Measurements from ENCODE around the gene KCNJ12.
"Not testable (repeated sequence)": the region's sequence is repeated elsewhere in the genome, so short reads cannot be mapped to it uniquely, and the experiment has no call there.

KCNJ12 gene

GRCh38 chr17:21388066-21388465, 11.9 kb downstream of the KCNJ12 start:
- DNase-seq: no peak

GRCh38 chr17:21388944-21389343, 12.8 kb downstream of the KCNJ12 start:
- no peak for DNase-seq

GRCh38 chr17:21389394-21389793, 13.2 kb downstream of the KCNJ12 start:
- DNase-seq: no peak

- no peak for DNase-seq
Measured at GRCh38 chr17:21390294-21390693, 14.1 kb downstream of the KCNJ12 start.

- no peak for DNase-seq
Measured at GRCh38 chr17:21392266-21392665, 16.1 kb downstream of the KCNJ12 start.

- DNase-seq: no peak
Measured at GRCh38 chr17:21394265-21394664, 18.1 kb downstream of the KCNJ12 start.

- no peak for DNase-seq
Measured at GRCh38 chr17:21395764-21396163, 19.6 kb downstream of the KCNJ12 start.

DNA sequence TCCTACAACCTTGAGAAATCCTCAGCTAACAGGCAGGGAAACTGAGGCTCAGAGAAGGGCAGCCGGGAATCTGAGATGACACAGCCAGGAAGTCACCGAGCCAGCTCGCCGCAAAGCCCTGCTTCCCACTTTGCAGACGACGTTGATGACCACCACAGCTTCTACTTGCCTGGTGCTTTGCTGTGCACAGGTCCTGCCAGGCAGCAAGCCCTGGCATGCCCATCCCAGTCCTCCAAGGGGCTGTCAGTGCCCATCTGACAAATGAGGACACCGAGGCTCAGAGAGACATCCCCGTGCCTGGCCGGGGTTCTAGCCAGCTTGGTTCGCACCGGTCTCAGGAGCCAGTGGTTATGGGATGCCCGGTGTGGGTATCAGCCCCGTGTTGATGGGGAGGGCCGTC, 20.1 kb downstream of the KCNJ12 start:
- no peak for DNase-seq

GRCh38 chr17:21397341-21398190, 21.4 kb downstream of the KCNJ12 start:
- DNase-seq: no peak

- no peak for DNase-seq
Measured at GRCh38 chr17:21399474-21400186, 23.5 kb downstream of the KCNJ12 start.

- DNase-seq: not testable (repeated sequence)
Measured at GRCh38 chr17:21400187-21400569, 24.0 kb downstream of the KCNJ12 start.

GRCh38 chr17:21400816-21401593, 24.8 kb downstream of the KCNJ12 start:
- DNase-seq: no peak

DNA sequence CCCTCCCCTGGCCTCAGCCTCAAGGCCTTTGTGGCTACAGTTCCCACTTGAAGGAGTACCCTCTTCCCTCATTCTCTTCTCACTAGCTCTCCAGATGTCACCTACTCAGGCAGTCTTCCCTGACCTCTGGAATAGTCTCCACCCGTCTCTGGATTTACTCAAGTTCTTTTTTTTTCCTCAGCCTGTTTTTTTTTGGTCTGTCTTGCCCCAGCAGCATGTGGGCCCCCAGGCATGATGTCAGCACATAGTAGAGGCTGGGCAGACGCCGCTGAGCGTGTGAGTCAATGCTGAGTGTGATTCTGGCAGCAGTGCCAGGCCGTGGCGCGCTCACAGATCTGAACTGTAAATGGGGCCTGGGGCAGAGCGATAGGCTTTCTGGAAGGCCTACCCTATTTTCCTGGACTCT, 26.0 kb downstream of the KCNJ12 start:
- not testable (repeated sequence) for DNase-seq

GRCh38 chr17:21402926-21403325, 26.8 kb downstream of the KCNJ12 start:
- DNase-seq: not testable (repeated sequence)

DNA sequence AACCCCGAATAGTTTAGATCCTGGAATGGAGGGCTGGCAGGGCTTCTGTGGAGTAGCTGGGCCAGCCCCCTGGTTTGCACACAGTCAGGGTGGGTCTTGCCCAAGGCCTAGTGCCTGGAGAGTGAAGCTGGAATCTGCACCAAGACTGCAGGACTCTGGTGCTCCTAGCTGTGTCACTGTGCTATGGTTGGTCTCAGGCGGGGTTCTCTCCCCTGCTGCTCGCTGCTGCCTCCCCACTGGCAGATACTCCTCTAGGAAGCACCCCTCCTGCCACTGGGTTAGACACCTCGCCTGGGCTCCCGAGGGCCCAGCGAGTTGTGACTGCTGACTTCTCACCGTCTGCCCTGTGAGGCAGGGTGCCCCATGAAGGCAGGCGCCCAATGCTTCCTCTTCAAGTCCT, 27.9 kb downstream of the KCNJ12 start:
- DNase-seq: not testable (repeated sequence)

DNA sequence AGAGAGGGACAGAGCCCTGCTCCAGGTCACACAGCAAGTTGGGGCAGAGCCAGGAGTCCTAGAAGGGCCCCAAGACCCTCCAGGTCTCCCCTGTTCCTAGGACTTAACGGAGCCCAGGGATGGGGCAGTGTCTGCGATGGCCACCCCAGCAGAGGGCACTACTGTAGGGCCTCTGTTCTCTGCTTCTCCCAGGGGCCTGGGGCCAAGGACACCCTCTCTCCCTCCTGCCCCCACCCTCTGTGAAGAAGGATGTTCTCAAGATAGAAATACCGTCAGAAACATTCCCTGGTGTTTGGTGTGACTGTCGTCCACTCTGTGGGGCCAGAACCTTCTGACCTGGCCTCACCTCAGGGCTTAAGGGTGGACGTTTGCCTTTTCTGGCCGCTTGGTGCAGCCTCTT, 28.4 kb downstream of the KCNJ12 start:
- DNase-seq: not testable (repeated sequence)

- DNase-seq: not testable (repeated sequence)
Measured at GRCh38 chr17:21404956-21405731, 29.0 kb downstream of the KCNJ12 start.

GRCh38 chr17:21405904-21406400, 29.8 kb downstream of the KCNJ12 start:
- DNase-seq: not testable (repeated sequence)

GRCh38 chr17:21406616-21407404, 30.7 kb downstream of the KCNJ12 start:
- not testable (repeated sequence) for DNase-seq

GRCh38 chr17:21407752-21408151, 31.6 kb downstream of the KCNJ12 start:
- DNase-seq: not testable (repeated sequence)

DNA sequence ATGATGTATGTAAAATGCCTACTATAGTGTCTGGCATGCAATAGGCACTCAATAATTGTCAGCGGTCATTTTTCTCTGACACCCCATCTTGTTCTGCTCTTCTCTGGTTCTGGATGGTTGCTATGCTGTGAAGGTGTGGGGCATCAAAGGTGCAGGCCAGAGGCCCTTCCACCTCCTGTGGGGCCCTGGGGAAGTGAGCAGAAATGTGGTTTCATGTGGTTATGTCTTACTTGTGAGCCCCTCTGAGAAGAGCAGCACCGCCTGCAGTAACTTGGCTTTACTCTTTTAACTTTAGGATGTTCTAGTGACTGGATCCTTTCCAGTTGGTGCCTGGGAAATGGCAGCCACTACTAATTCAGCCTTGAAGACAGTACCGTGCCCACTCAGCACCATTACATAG, 32.1 kb downstream of the KCNJ12 start:
- DNase-seq: not testable (repeated sequence)
